Measurements from ENCODE around the gene TUSC7.

Gene TUSC7

GRCh38 chr3:116709479-116709878, at the start of gene TUSC7:
TSS of gene TUSC7 (plus strand) at chr3:116709779.
- DNase-seq (ENCODE audit: low read depth): no peak

DNA sequence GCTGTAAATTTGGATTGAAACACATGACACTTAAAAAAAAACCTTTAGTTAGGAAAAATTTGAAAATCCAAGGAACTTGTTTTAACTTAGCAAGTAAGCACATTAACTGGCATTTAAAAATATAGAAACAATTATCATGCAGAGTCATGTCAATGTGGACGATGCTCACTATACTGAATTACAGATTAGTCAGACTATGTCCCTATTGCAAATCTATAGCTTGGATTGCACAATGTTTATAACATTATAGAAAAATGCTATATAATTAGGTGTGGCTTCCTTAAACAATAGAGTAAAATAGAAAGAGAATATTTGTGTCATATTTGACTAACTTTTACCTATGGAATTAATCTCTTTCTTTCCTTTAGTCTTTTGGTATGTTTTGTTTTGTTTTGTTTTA, 48.4 kb upstream of the TUSC7 start:
- no peak for DNase-seq (ENCODE audit: low read depth)

GRCh38 chr3:116663161-116664110, 46.1 kb upstream of the TUSC7 start:
- no peak for DNase-seq (ENCODE audit: low read depth)

GRCh38 chr3:116667324-116667723, 42.3 kb upstream of the TUSC7 start:
- no peak for DNase-seq (ENCODE audit: low read depth)

DNA sequence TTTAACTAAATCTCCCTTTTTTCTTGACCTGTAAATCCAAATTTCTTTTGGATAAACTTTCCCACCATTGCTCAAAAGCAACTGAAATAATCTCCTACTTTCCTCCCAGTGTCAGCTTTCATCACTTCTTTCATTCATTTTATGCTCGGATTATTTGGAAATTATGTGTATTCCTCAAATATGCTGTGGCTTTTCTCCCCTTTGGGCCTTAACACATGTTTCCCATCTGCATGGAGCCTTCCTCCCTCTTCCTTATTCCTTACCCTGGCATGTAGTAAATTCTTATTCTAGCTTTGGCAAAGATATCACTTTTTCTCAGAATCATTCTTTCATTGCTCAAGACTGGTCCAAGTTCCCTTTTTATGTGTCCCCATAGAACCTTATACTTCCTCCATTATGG, 41.8 kb upstream of the TUSC7 start:
- no peak for DNase-seq (ENCODE audit: low read depth)

DNA sequence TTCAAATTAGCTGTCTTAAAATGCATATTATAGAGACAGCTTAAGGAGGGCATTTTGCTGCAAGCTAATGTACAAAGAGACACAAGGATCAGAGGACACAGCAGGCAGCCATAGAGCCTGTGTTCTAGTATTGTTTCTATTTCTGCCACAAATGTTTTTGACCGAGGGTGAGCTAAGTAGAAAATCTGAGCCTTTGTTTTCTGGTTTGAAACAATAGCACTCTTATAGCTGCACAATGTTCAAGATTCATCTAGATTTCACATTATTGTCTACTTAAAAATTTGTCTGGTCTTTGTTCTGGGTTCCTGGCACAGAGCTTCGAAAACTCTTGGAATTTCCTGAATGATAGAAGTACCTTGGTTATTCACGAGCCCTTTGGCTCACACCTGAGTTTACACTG, 40.0 kb upstream of the TUSC7 start:
- DNase-seq (ENCODE audit: low read depth): no peak

DNA sequence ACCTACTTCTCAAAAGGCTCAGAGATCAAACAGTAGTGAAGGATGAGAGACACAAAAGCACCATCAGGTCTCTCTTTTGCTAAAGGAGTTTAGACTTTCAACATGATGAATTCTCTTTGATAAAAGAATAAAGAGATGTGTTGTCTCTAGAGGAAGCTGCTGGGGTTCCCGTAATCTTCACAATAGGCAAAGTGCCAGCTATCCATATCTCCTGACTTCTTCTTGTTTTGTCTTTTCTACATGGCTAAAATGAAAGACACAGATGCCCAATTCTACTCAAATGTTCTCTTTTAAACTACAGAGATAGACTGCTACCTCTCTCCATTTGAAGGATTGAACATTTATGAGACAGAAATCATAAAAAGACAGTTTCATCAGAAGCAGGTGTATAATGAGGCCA, 38.4 kb upstream of the TUSC7 start:
- no peak for DNase-seq (ENCODE audit: low read depth)

GRCh38 chr3:116678853-116679252, 30.7 kb upstream of the TUSC7 start:
- no peak for DNase-seq (ENCODE audit: low read depth)

GRCh38 chr3:116691041-116691440, 18.5 kb upstream of the TUSC7 start:
- no peak for DNase-seq (ENCODE audit: low read depth)

DNA sequence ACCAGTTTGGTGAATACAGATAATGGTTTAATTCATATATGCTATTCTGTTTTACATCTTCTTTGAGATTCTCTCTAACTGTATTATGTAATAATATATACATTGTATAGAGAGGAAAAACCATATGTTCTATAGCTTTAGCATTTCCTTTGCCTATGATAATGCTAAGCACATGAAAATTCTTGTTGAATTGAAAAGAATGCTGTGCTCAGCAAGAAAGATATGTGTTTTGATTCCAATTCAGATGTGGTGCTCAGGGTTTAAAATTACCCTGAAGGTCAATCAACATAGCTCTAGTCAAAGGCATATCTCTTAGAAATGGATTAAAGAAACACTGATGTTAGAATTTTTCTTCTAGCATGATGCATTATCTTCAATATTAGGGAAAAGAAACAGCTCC, 8.5 kb upstream of the TUSC7 start:
- no peak for DNase-seq (ENCODE audit: low read depth)

- DNase-seq (ENCODE audit: low read depth): no peak
These were observed 7.2 kb upstream of the TUSC7 start for GRCh38 chr3:116702334-116702733.

DNA sequence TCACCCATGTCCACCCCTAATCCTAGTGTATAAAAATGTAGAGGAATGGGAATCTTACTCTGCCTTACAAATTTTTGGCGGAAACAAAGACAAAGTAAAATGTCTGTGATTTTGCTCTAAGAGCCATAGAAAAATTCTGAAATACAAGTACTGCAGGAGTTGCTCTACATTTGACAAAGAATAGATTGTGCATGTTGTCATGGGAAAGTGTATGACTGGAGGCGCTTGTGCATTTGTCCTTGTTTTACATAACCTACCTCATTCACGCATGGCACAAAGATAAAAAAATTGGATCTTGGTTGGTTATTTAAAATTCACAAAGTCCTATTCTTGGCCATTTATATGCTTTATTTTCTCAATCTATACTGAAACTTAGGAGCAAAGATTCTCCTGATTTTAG, 2.0 kb upstream of the TUSC7 start:
- DNase-seq (ENCODE audit: low read depth): no peak

- DNase-seq (ENCODE audit: low read depth): no peak
These were observed 6.9 kb downstream of the TUSC7 start for GRCh38 chr3:116716490-116716889.

DNA sequence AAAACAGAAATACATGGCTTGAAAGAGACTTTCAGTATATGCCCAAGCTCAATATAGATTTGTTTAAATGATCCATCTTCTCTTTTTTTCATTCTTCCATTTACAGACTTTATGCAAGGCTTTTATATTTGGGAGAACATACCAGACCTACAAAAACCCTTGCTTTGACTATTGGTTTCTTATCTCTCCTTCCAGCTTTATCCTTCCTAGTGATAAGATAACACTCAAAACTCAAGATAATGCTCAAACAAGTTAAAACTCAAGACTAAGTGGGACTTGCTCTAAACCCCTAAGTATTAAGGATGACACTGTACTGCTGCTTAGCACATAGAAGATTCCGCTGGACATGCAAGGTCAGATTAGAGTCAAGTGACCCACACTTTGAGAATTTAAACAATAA, 8.0 kb downstream of the TUSC7 start:
- DNase-seq (ENCODE audit: low read depth): no peak

DNA sequence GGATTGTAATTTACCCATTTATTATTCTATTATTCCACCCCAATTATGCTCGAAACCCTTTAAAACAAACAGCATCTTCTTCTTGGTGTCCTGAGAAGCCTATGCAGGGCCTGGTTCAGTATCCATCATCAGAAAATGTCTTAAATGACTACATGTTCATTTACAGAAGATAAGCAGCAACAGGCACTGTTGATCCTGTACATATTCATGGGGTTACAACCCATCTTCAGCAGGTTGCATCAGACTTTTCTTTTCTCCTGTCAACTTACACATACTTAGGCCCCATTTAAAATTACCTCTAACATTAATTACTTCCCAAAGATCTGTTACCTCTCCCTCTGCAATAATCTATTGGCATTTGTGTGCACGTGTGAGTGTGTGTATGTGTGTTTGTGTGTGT, 18.9 kb downstream of the TUSC7 start:
- DNase-seq (ENCODE audit: low read depth): no peak

DNA sequence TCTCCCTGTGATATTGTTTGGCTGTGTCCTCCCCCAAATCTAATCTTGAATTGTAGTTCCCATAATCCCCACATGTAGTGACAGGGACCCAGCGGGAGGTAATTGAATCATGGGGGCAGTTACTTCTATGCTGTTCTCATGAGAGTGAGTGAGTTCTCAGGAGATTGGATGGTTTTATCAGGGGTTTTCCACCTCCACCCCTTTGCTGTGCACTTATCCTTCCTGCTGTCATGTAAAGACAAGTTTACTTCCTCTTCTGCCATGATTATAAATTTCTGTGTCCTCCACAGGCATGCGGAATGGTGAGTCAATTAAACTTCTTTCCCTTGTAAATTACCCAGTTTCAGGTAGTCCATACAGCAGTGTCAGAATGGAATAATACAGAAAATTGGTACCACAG, 24.7 kb downstream of the TUSC7 start:
- no peak for DNase-seq (ENCODE audit: low read depth)

DNA sequence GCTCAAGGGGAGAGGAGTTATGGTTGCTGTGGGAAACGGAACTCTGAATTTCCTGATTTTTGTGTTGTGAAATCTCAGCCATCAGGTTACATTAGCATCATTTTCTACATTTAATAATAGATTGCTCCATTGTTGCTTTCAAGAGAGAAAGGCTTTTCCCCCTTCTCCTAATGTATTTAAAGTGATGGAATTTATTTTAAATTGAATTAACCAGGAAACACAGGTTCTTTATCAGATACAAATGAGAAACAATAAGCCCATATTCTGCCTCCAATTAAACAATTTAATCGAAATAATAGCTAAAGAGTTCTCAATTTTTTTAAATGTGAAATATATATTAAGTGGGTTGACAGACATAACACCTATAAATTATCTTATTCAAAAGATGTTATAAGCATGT, 30.1 kb downstream of the TUSC7 start:
- no peak for DNase-seq (ENCODE audit: low read depth)

- DNase-seq (ENCODE audit: low read depth): no peak
These were observed 30.7 kb downstream of the TUSC7 start for GRCh38 chr3:116740293-116740692.

- no peak for DNase-seq (ENCODE audit: low read depth)
These were observed 31.9 kb downstream of the TUSC7 start for GRCh38 chr3:116741467-116741866.

DNA sequence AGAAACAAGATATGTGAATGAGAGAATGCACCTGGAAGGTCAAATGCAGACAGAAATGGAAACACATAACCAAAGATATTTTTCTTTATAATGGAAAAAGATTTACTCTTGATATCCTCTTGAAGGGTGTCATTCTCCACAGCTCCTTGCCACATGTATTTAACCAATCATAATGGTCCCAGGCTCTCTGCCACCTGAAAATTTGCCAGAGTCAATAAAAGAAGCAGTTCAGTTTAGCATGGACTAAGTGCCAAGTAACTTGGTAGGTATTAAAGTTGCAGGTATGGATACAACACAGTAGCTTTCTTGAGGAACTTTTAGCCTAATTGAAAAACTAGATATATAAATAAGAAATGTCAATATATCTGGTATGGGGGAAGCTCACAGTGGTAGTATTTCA, 33.5 kb downstream of the TUSC7 start:
- DNase-seq (ENCODE audit: low read depth): no peak

- DNase-seq (ENCODE audit: low read depth): no peak
These were observed 39.8 kb downstream of the TUSC7 start for GRCh38 chr3:116749388-116749787.

GRCh38 chr3:116757315-116757714, 47.7 kb downstream of the TUSC7 start:
- no peak for DNase-seq (ENCODE audit: low read depth)

DNA sequence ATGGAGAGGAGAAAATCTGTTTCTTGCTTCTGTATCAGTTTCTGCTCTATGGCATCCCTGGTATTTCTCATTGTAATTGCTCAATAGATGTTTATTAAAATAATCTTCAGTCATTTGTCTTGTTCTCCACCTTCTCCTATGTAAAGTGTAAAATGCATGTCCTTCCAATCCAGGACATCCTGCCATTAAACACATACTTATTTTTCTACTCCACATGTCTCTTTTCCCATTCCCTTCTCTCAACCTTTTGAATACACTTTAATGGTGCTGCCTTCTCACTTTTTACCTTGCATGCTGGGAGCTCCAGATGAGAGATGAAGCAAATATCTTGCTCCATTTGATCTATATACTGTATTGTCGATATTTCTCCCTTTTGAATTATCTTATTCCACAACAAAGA, 49.7 kb downstream of the TUSC7 start:
- no peak for DNase-seq (ENCODE audit: low read depth)
